Measurements from ENCODE around the gene PARP12. TPM values are rescaled to one million over a fixed set of nuclear protein-coding genes. Genes with fewer than 3 reads are reported as not detected.

PARP12 gene
- total RNA-seq, 3 donors from 2014 or later (not counting 1 experiment from before 2014, with no cell fraction given), result 116 to 151 (median 130) TPM

GRCh38 chr7:140035400-140036223 lies 27.1 kb downstream of the PARP12 start:
- Histone ChIP-seq H3K9me3 (ENCODE audit: control insufficient read depth, insufficient read depth, low read length) (no peaks in the 10 kb centered on the region), H3K36me3 (ENCODE audit: control insufficient read depth, insufficient read depth, low read length) (peaks cover 55% of the 10 kb centered on the region), H3K4me3 (ENCODE audit: low read length) (no peak overlapping the region), H3K27me3 (ENCODE audit: control insufficient read depth, insufficient read depth, low read length) (no peaks in the 10 kb centered on the region), H3K27ac (ENCODE audit: low read length) (no peak overlapping the region), H3K4me1 (ENCODE audit: control insufficient read depth, insufficient read depth, low read length) (peaks cover 11% of the 10 kb centered on the region)
- no peak for ATAC-seq
- Mint-ChIP-seq H3K36me3 (no peaks in the 10 kb centered on the region), H3K9me3 (no peaks in the 10 kb centered on the region), H3K4me3 (no peak overlapping the region), H3K27ac (peak overlapping the region in 1 of 2 donors; percentile 54), H3K4me1 (peaks cover 11 to 21% of the 10 kb centered on the region in 2 donors), H3K27me3 (ENCODE audit: low read depth in 2 of 2) (no peaks in the 10 kb centered on the region)
- intact Hi-C loops (cut with micrococcal nuclease), result no loop called here
- WGBS (ENCODE audit: insufficient coverage), result 89% methylated on average over 4 of the region's 7 CpGs
- TF ChIP-seq CTCF (IDR thresholded peaks at IDR 0.05), result no peak
- no peak for DNase-seq

- intact Hi-C loops (cut with micrococcal nuclease), result no loop called here
Observed at GRCh38 chr7:140034421-140034820, 28.3 kb downstream of the PARP12 start.

GRCh38 chr7:140033779-140034363 lies 28.9 kb downstream of the PARP12 start:
- no peak overlapping the region for H3K4me3 Mint-ChIP-seq
- peaks cover 40% of the 10 kb centered on the region for H3K36me3 ChIP-seq (ENCODE audit: control insufficient read depth, insufficient read depth, low read length)
- H3K9me3 Mint-ChIP-seq, result no peaks in the 10 kb centered on the region
- no peak for ATAC-seq
- peaks cover 11% of the 10 kb centered on the region for H3K4me1 ChIP-seq (ENCODE audit: control insufficient read depth, insufficient read depth, low read length)
- no peaks in the 10 kb centered on the region for H3K36me3 Mint-ChIP-seq
- H3K4me1 Mint-ChIP-seq, result peaks cover 11 to 26% of the 10 kb centered on the region in 2 donors
- H3K9me3 ChIP-seq (ENCODE audit: control insufficient read depth, insufficient read depth, low read length), result no peaks in the 10 kb centered on the region
- H3K27me3 ChIP-seq (ENCODE audit: control insufficient read depth, insufficient read depth, low read length), result no peaks in the 10 kb centered on the region
- TF ChIP-seq CTCF (IDR thresholded peaks at IDR 0.05), result no peak
- no peaks in the 10 kb centered on the region for H3K27me3 Mint-ChIP-seq (ENCODE audit: low read depth in 2 of 2)
- intact Hi-C loops (cut with micrococcal nuclease), result no loop called here
- no peak overlapping the region for H3K27ac ChIP-seq (ENCODE audit: low read length)
- H3K27ac Mint-ChIP-seq, result peak overlapping the region in 1 of 2 donors; percentile 62
- H3K4me3 ChIP-seq (ENCODE audit: low read length), result no peak overlapping the region
- WGBS (ENCODE audit: insufficient coverage), result 98% methylated on average over 13 of the region's 14 CpGs
- no peak for DNase-seq

More at GRCh38 chr7:140034421-140034820, 28.3 kb downstream of the PARP12 start:
- no peaks in the 10 kb centered on the region for H3K9me3 ChIP-seq (ENCODE audit: control insufficient read depth, insufficient read depth, low read length)
- DNase-seq (no peak), ATAC-seq (no peak)
- TF ChIP-seq CTCF (IDR thresholded peaks at IDR 0.05), result no peak
- no peaks in the 10 kb centered on the region for H3K9me3 Mint-ChIP-seq
- H3K27me3 ChIP-seq (ENCODE audit: control insufficient read depth, insufficient read depth, low read length), result no peaks in the 10 kb centered on the region
- no peak overlapping the region for H3K4me3 ChIP-seq (ENCODE audit: low read length)
- H3K27ac ChIP-seq (ENCODE audit: low read length), result no peak overlapping the region
- peaks cover 11% of the 10 kb centered on the region for H3K4me1 ChIP-seq (ENCODE audit: control insufficient read depth, insufficient read depth, low read length)
- H3K36me3 ChIP-seq (ENCODE audit: control insufficient read depth, insufficient read depth, low read length), result peaks cover 43% of the 10 kb centered on the region
- H3K4me3 Mint-ChIP-seq, result no peak overlapping the region
- H3K27me3 Mint-ChIP-seq (ENCODE audit: low read depth in 2 of 2), result no peaks in the 10 kb centered on the region
- H3K36me3 Mint-ChIP-seq, result no peaks in the 10 kb centered on the region
- peaks cover 11 to 26% of the 10 kb centered on the region in 2 donors for H3K4me1 Mint-ChIP-seq
- no peak overlapping the region for H3K27ac Mint-ChIP-seq

All from natural killer cell (primary cell).